Measurements from ENCODE around the gene CELF1. TPM values are rescaled to one million over a fixed set of nuclear protein-coding genes. Genes with fewer than 3 reads are reported as not detected.

CELF1 gene
- total RNA-seq, 4 donors from 2014 or later: 82.2 to 146 (median 106) TPM

GRCh38 chr11:47593934-47594855, 41.3 kb upstream of the CELF1 start, which contains the start of gene C1QTNF4:
Gene C1QTNF4 (minus strand): TSS chr11:47594411. CDS start chr11:47590810, 3,601 bp downstream.
- peak within 1 kb of the TSS in 1 of 2 donors; percentile 42 for H3K4me3 ChIP-seq
- H3K27ac ChIP-seq: no peak within 1 kb of the TSS
- WGBS, 2 donors (ENCODE audit: low coverage in 1 of 2): 5% methylated on average over 8 of the region's 48 CpGs; no CpG with 5 or more reads in 1 of the 2 donors
- no peak for ATAC-seq
- no peaks in the 10 kb centered on the region for H3K36me3 ChIP-seq
- peaks cover 0 to 28% (median 11%) of the 10 kb centered on the region in 3 donors for H3K4me1 ChIP-seq
- TF ChIP-seq EP300 (IDR thresholded peaks at IDR 0.05): no peak
- H3K27me3 ChIP-seq: peaks cover 62% of the 10 kb centered on the region
- H3K9me3 ChIP-seq: peaks cover 0 to 4% (median 0%) of the 10 kb centered on the region in 3 donors

DNA sequence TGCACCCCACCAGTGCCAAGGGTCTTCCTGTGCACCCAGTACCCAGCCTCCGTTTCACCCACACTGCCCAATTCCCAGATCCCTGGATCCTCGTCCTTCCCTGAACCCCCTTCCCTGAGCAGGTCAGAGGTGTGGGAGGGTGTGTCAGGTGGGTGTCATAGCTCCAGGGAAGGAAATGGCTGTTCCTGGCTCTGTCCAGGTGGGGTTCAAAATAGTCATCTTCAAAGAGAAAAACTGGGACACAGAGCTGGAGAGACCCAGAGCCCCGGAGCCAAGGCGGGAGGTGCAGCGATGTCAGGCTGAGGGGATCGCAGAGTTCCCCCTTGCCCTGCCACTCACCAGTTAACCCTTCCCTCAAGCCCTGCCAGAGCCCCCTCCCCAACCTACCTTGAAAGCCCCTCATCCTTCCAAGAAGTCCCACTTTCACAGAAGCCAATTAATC, 40.6 kb upstream of the CELF1 start:
- peaks cover 66% of the 10 kb centered on the region for H3K27me3 ChIP-seq

GRCh38 chr11:47592970-47593369, 40.0 kb upstream of the CELF1 start:
- Histone ChIP-seq H3K27ac (no peak overlapping the region), H3K36me3 (no peaks in the 10 kb centered on the region), H3K9me3 (peaks cover 0 to 4% (median 0%) of the 10 kb centered on the region in 3 donors), H3K4me1 (peaks cover 0 to 33% (median 11%) of the 10 kb centered on the region in 3 donors), H3K4me3 (no peak overlapping the region), H3K27me3 (peaks cover 66% of the 10 kb centered on the region)
- 83 to 100% methylated on average over 1 of the region's 2 CpGs for WGBS, 2 donors (ENCODE audit: low coverage in 1 of 2)
- ATAC-seq: no peak
- TF ChIP-seq POLR2AphosphoS5 (IDR thresholded peaks at IDR 0.05) (no peak), CTCF (IDR thresholded peaks at IDR 0.05) (no peak), POLR2A (IDR thresholded peaks at IDR 0.05) (no peak), EP300 (IDR thresholded peaks at IDR 0.05) (no peak)

More for the DNA sequence above, 40.6 kb upstream of the CELF1 start:
- 11 to 14% methylated on average over 1 to 4 of the region's 6 CpGs for WGBS, 2 donors (ENCODE audit: low coverage in 1 of 2)
- Histone ChIP-seq H3K27ac (no peak overlapping the region), H3K4me3 (peak overlapping the region in 1 of 2 donors; percentile 42), H3K36me3 (no peaks in the 10 kb centered on the region), H3K9me3 (peaks cover 0 to 4% (median 0%) of the 10 kb centered on the region in 3 donors), H3K4me1 (peaks cover 0 to 33% (median 11%) of the 10 kb centered on the region in 3 donors)
- TF ChIP-seq POLR2AphosphoS5 (IDR thresholded peaks at IDR 0.05) (no peak), CTCF (IDR thresholded peaks at IDR 0.05) (no peak), POLR2A (IDR thresholded peaks at IDR 0.05) (no peak), EP300 (IDR thresholded peaks at IDR 0.05) (no peak)
- no peak for ATAC-seq

DNA sequence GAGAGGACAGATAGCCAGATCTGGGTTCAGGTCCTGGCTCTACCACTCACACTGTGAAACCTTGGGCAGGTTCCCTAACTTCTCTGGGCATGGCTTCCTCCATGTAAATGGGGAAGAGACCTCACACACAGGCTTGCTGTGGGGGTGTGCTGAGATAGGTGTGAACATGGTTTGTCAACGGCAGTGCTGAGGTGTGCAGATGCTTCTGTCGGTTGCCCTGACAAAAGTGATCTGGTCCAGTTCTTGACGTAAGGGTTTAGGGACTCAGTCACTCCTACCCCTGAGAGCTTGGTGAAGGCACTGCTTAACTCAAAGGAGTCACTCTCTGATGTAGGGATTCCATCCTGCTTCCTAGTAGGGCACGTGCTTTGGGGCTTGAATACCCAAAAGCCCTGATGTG, 39.3 kb upstream of the CELF1 start:
- Histone ChIP-seq H3K9me3 (peaks cover 0 to 4% (median 0%) of the 10 kb centered on the region in 3 donors), H3K4me3 (no peak overlapping the region), H3K27me3 (peaks cover 66% of the 10 kb centered on the region), H3K4me1 (peaks cover 0 to 38% (median 11%) of the 10 kb centered on the region in 3 donors), H3K27ac (no peak overlapping the region), H3K36me3 (no peaks in the 10 kb centered on the region)
- ATAC-seq: no peak
- TF ChIP-seq EP300 (IDR thresholded peaks at IDR 0.05) (no peak), CTCF (IDR thresholded peaks at IDR 0.05) (no peak)
- WGBS, 2 donors (ENCODE audit: low coverage in 1 of 2): 68% methylated on average over 3 of the region's 4 CpGs; no CpG with 5 or more reads in 1 of the 2 donors

DNA sequence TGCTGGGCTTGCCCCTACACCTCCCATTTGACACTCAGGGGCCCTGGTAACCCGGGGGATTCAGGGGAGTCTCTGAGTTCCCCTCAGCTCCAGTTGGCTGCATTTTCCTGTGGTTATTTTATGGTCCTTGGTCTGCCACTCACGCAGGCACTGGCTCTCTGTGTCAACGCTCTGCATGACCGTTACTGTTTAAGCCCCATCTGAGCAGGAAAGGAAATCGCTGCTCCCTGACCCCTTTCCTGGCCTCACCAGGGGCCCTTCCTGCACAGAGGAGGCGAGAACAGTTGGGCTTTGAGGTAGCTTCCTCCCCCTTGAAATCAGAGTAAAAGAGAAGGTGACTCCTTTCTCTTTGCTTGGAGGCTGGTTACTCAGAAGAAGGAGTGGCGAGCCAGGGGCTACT, 38.8 kb upstream of the CELF1 start:
- H3K36me3 ChIP-seq: no peaks in the 10 kb centered on the region
- ATAC-seq: no peak
- no peak overlapping the region for H3K27ac ChIP-seq
- TF ChIP-seq POLR2A (IDR thresholded peaks at IDR 0.05) (no peak), EP300 (IDR thresholded peaks at IDR 0.05) (no peak), CTCF (IDR thresholded peaks at IDR 0.05) (no peak), POLR2AphosphoS5 (IDR thresholded peaks at IDR 0.05) (no peak)
- H3K9me3 ChIP-seq: peaks cover 0 to 4% (median 0%) of the 10 kb centered on the region in 3 donors
- peaks cover 66% of the 10 kb centered on the region for H3K27me3 ChIP-seq
- 50 to 86% methylated on average over 1 to 2 of the region's 7 CpGs for WGBS, 2 donors (ENCODE audit: low coverage in 1 of 2)
- H3K4me3 ChIP-seq: no peak overlapping the region
- H3K4me1 ChIP-seq: peaks cover 0 to 43% (median 11%) of the 10 kb centered on the region in 3 donors

Data from gastroesophageal sphincter (tissue), 4 donors.